ENCODE data around the gene PARD3.

DNA sequence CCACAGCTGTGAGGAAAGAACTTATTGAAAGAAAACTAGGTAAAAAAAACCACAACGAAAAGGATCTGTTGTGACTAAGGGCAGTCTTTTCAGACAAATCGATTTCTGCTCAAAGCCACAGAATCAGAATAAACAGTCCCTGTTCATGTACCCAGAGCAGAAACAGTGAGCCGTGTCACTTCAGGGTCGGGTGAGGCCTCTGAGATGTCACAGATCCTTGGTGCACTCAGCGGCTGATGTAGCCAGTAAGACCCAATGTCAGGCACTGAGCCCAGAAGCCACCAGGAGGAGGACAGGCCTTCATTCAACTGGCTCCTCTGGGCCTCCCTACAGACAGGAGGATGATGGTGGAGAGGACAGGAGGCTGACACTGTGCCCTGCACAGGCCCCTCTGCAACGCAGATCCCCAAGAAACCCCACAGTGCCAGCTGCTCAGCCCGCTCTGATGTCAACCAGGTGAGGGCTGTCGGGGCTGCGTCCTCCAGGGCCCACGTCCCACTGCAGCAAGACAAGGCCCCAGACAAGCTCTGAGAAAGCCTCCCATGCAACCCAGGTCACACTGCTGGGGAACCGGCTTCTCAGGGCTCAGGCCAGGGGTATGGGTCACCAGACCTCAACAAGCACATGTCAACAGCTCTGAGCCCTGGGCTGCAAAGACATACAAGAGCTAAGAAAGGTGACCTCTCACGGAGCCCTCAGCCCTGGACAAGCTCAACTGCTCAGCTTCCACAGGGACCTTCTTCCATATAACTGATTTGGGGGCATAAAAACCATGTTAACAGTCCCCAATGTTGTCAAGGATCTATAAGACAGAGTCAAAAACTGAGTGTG is 190.6 kb downstream of the PARD3 start:
- TF ChIP-seq, protein P1, sequence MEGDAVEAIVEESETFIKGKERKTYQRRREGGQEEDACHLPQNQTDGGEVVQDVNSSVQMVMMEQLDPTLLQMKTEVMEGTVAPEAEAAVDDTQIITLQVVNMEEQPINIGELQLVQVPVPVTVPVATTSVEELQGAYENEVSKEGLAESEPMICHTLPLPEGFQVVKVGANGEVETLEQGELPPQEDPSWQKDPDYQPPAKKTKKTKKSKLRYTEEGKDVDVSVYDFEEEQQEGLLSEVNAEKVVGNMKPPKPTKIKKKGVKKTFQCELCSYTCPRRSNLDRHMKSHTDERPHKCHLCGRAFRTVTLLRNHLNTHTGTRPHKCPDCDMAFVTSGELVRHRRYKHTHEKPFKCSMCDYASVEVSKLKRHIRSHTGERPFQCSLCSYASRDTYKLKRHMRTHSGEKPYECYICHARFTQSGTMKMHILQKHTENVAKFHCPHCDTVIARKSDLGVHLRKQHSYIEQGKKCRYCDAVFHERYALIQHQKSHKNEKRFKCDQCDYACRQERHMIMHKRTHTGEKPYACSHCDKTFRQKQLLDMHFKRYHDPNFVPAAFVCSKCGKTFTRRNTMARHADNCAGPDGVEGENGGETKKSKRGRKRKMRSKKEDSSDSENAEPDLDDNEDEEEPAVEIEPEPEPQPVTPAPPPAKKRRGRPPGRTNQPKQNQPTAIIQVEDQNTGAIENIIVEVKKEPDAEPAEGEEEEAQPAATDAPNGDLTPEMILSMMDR (IDR thresholded peaks at IDR 0.05): no peak
- TF ChIP-seq ATF1 (CRISPR knock-in tag; IDR thresholded peaks at IDR 0.05) (no peak), MYBL2 (CRISPR knock-in tag; IDR thresholded peaks at IDR 0.05) (no peak), SP1 (CRISPR knock-in tag; conservative IDR thresholded peaks at IDR 0.05) (no peak), HMGA2 (CRISPR knock-in tag; IDR thresholded peaks at IDR 0.05) (no peak)
- TF ChIP-seq, protein P2, sequence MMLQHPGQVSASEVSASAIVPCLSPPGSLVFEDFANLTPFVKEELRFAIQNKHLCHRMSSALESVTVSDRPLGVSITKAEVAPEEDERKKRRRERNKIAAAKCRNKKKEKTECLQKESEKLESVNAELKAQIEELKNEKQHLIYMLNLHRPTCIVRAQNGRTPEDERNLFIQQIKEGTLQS (CRISPR knock-in tag; conservative IDR thresholded peaks at IDR 0.05): no peak
- TF ChIP-seq, protein P3, sequence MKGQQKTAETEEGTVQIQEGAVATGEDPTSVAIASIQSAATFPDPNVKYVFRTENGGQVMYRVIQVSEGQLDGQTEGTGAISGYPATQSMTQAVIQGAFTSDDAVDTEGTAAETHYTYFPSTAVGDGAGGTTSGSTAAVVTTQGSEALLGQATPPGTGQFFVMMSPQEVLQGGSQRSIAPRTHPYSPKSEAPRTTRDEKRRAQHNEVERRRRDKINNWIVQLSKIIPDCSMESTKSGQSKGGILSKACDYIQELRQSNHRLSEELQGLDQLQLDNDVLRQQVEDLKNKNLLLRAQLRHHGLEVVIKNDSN (CRISPR knock-in tag; IDR thresholded peaks at IDR 0.05): no peak
- TF ChIP-seq, protein P4, sequence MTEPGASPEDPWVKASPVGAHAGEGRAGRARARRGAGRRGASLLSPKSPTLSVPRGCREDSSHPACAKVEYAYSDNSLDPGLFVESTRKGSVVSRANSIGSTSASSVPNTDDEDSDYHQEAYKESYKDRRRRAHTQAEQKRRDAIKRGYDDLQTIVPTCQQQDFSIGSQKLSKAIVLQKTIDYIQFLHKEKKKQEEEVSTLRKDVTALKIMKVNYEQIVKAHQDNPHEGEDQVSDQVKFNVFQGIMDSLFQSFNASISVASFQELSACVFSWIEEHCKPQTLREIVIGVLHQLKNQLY (CRISPR knock-in tag; IDR thresholded peaks at IDR 0.05): no peak
